ENCODE measurements around the gene P2RX5.

- TF ChIP-seq POLR2A (IDR thresholded peaks at IDR 0.05) (no peak), CTCF (IDR thresholded peaks at IDR 0.05 in 8 of 11, conservative IDR thresholded peaks at IDR 0.05 in 3 of 11) (no peak)
Observed at GRCh38 chr17:3641717-3642486, 54.1 kb downstream of the P2RX5 start.

All from spleen (tissue), 7 donors.